Right ventricle myocardium inferior (tissue), 1 donor: ENCODE results near the gene PLCH1. TPM values are rescaled to one million over a fixed set of nuclear protein-coding genes. Genes with fewer than 3 reads are reported as not detected.

ENCODE experiments used
- total RNA-seq: library from RNA; stranded (reverse); fragmentation: NEBNext Ultra II Directional; extraction: Animal tissue kit (Norgen Biotek cat#: 25700); gene quantifications from one replicate; pipeline ENCODE4 v1.2.1, GENCODE V29; 2021
- donor health status: DM: no; HTN: yes; CAD: no; lungs with severe emphysema.

The PLCH1 gene
- total RNA-seq, 1 donor from 2014 or later = 1.3 TPM

Other genes starting within 250 kb of the PLCH1 start
- gene C3orf33, start 61.2 kb upstream of the PLCH1 start, total RNA-seq = 6.6 TPM
- 20.4 TPM for gene SLC33A1, start 109.4 kb upstream of the PLCH1 start, total RNA-seq
- gene GMPS, start 125.6 kb upstream of the PLCH1 start, total RNA-seq = 28.1 TPM